GM23338 (cell line): Measurements from ENCODE around the gene MSL2. TPM values are rescaled to one million over a fixed set of nuclear protein-coding genes. Genes with fewer than 3 reads are reported as not detected.

Source experiments
- ATAC-seq: fragments of 200-7000 bp; cut with Tn5 transposase; 3 replicates; pipeline ENCODE4 v1.9.1; 2020
- DNase-seq: peaks from one replicate; pipeline ENCODE4 v3.0.0-alpha.2; 2015; ENCODE audit warnings: low spot score
- H2AFZ ChIP-seq: fragments of 200-600 bp; sonication (generic); 2 replicates; pipeline ENCODE4 v1.8.0; 2016; ENCODE audit warnings: antibody characterized with exemption, mild to moderate bottlenecking, moderate library complexity
- H3F3A ChIP-seq: fragments of 200-600 bp; sonication (generic); replicated peaks from 2 replicates; pipeline ENCODE4 v1.8.0; 2017; ENCODE audit warnings: antibody characterized with exemption, mixed run types, low read depth
- H3K27ac ChIP-seq: fragments of 200-600 bp; sonication (generic); 2 replicates; pipeline ENCODE4 v1.6.1; 2016; ENCODE audit warnings: low read depth
- H3K27me3 ChIP-seq: fragments of 200-600 bp; sonication (generic); 2 replicates; pipeline ENCODE4 v1.8.0; 2016; ENCODE audit warnings: mild to moderate bottlenecking, mixed run types, moderate library complexity; ENCODE audit not compliant: insufficient read depth
- H3K36me3 ChIP-seq: fragments of 200-600 bp; sonication (generic); 2 replicates; pipeline ENCODE4 v1.8.0; 2016; ENCODE audit warnings: mild to moderate bottlenecking; ENCODE audit not compliant: insufficient read depth
- H3K4me1 ChIP-seq: fragments of 200-600 bp; sonication (generic); 2 replicates; pipeline ENCODE4 v1.8.0; 2016; ENCODE audit warnings: mild to moderate bottlenecking, moderate library complexity; ENCODE audit not compliant: insufficient read depth
- H3K4me2 ChIP-seq: fragments of 200-600 bp; sonication (generic); 2 replicates; pipeline ENCODE4 v1.7.1; 2017; ENCODE audit warnings: mixed run types
- H3K4me3 ChIP-seq: fragments of 200-600 bp; sonication (generic); 2 replicates; pipeline ENCODE4 v1.6.1; 2016; ENCODE audit warnings: mixed run types
- H3K79me2 ChIP-seq: fragments of 200-600 bp; sonication (generic); replicated peaks from 2 replicates; pipeline ENCODE4 v1.8.0; 2017; ENCODE audit warnings: mild to moderate bottlenecking; ENCODE audit not compliant: insufficient read depth
- H3K9me2 ChIP-seq: fragments of 200-600 bp; sonication (generic); 2 replicates; pipeline ENCODE4 v1.8.0; 2017; ENCODE audit not compliant: insufficient read depth
- H4K20me1 ChIP-seq: fragments of 200-600 bp; sonication (generic); replicated peaks from 2 replicates; pipeline ENCODE4 v1.8.0; 2017; ENCODE audit warnings: mild to moderate bottlenecking; ENCODE audit not compliant: insufficient read depth
- H3K27ac Mint-ChIP-seq: 2 replicates; pipeline ENCODE4 v1.8.0; 2020; ENCODE audit warnings: inconsistent platforms, mild to moderate bottlenecking, moderate library complexity, mixed read lengths
- H3K27me3 Mint-ChIP-seq: 3 replicates; pipeline ENCODE4 v1.8.0; 2022; ENCODE audit warnings: low read depth, mild to moderate bottlenecking, moderate library complexity, mixed read lengths, inconsistent platforms; ENCODE audit not compliant: insufficient read depth, poor library complexity
- H3K36me3 Mint-ChIP-seq: 3 replicates; pipeline ENCODE4 v1.8.0; 2021; ENCODE audit warnings: low read depth, mild to moderate bottlenecking, inconsistent platforms, moderate library complexity, mixed read lengths
- H3K4me1 Mint-ChIP-seq: 3 replicates; pipeline ENCODE4 v1.8.0; 2020; ENCODE audit warnings: mild to moderate bottlenecking, inconsistent platforms, mixed read lengths
- H3K4me3 Mint-ChIP-seq: 3 replicates; pipeline ENCODE4 v1.8.0; 2021; ENCODE audit warnings: moderate library complexity, mild to moderate bottlenecking, inconsistent platforms, mixed read lengths
- H3K9me3 Mint-ChIP-seq: 3 replicates; pipeline ENCODE4 v1.8.0; 2020; ENCODE audit warnings: moderate library complexity, mild to moderate bottlenecking, inconsistent platforms, mixed read lengths
- CTCF ChIP-seq, 2 experiments: fragments of 200-600 bp in 1 of 2; sonication (generic) in 1 of 2; conservative IDR thresholded peaks; 2 replicates each; pipeline versions ENCODE4 v1.5.1 to v1.6.1; 2016 to 2017; ENCODE audit warnings: antibody characterized with exemption in 2 of 2, low read depth in 2 of 2, mild to moderate bottlenecking in 2 of 2, moderate library complexity in 1 of 2
- ETS1 ChIP-seq: IDR thresholded peaks from 2 replicates; pipeline ENCODE4 v1.6.1; 2016; ENCODE audit warnings: antibody characterized with exemption
- EZH2phosphoT487 ChIP-seq: fragments of 200-600 bp; sonication (generic); IDR thresholded peaks from one replicate; pipeline ENCODE4 v1.8.1; 2018; ENCODE audit warnings: antibody characterized with exemption; ENCODE audit not compliant: unreplicated experiment
- POLR2AphosphoS5 ChIP-seq: IDR thresholded peaks from 2 replicates; pipeline ENCODE4 v1.6.1; 2016; ENCODE audit warnings: antibody characterized with exemption, low read depth
- STAT1 ChIP-seq: IDR thresholded peaks from one replicate; pipeline ENCODE4 v1.6.1; 2016; ENCODE audit warnings: antibody characterized with exemption; ENCODE audit not compliant: unreplicated experiment
- ZNF114 ChIP-seq: fragments of 250-450 bp; sonication (Bioruptor Pico); IDR thresholded peaks from 2 replicates; pipeline ENCODE4 v1.5.0; 2020; ENCODE audit warnings: mild to moderate bottlenecking, moderate library complexity
- polyA plus RNA-seq: library from polyadenylated mRNA; unstranded; fragments of >200 nt; fragmentation: Nextera tagmentation; extraction: Ambion mirVana; gene quantifications from 2 replicates; pipeline ENCODE4 v1.2.1, GENCODE V29; 2016
- total RNA-seq: library from RNA; depleted of rRNA; stranded (reverse); fragments of >200 nt; shearing (Covaris generic); gene quantifications from 2 replicates; pipeline ENCODE4 v1.2.3, GENCODE V29; 2014
- TF ChIP-seq, protein P1 (sequence below): fragments of 250-450 bp; sonication (Bioruptor Pico); IDR thresholded peaks from 2 replicates; pipeline ENCODE4 v1.5.0; 2020; ENCODE audit warnings: mild to moderate bottlenecking, moderate library complexity

Gene MSL2
- total and polyA plus RNA-seq, 2 experiments from 2014 or later, result 7.5 to 50.6 TPM

DNA sequence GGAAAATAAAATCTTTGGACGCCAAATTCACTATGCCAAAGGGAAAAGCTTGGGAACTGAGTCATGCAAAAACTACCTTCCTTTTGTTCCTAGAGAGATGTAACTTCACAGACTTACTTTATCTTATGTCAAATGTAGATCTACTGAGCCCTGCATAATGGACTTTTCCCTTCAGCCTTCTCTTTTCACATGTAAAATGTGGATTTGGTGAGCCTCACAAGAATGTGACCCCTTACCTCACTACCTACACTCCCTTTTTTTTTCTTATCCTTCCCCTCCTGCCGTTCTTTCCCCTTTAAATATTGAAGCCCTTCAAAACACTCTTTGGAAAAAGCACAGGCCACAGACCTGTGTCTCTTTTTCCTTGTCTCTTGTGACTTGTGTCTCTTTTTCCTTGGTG lies 40.0 kb upstream of the MSL2 start (continued):
- TF ChIP-seq, protein P1, sequence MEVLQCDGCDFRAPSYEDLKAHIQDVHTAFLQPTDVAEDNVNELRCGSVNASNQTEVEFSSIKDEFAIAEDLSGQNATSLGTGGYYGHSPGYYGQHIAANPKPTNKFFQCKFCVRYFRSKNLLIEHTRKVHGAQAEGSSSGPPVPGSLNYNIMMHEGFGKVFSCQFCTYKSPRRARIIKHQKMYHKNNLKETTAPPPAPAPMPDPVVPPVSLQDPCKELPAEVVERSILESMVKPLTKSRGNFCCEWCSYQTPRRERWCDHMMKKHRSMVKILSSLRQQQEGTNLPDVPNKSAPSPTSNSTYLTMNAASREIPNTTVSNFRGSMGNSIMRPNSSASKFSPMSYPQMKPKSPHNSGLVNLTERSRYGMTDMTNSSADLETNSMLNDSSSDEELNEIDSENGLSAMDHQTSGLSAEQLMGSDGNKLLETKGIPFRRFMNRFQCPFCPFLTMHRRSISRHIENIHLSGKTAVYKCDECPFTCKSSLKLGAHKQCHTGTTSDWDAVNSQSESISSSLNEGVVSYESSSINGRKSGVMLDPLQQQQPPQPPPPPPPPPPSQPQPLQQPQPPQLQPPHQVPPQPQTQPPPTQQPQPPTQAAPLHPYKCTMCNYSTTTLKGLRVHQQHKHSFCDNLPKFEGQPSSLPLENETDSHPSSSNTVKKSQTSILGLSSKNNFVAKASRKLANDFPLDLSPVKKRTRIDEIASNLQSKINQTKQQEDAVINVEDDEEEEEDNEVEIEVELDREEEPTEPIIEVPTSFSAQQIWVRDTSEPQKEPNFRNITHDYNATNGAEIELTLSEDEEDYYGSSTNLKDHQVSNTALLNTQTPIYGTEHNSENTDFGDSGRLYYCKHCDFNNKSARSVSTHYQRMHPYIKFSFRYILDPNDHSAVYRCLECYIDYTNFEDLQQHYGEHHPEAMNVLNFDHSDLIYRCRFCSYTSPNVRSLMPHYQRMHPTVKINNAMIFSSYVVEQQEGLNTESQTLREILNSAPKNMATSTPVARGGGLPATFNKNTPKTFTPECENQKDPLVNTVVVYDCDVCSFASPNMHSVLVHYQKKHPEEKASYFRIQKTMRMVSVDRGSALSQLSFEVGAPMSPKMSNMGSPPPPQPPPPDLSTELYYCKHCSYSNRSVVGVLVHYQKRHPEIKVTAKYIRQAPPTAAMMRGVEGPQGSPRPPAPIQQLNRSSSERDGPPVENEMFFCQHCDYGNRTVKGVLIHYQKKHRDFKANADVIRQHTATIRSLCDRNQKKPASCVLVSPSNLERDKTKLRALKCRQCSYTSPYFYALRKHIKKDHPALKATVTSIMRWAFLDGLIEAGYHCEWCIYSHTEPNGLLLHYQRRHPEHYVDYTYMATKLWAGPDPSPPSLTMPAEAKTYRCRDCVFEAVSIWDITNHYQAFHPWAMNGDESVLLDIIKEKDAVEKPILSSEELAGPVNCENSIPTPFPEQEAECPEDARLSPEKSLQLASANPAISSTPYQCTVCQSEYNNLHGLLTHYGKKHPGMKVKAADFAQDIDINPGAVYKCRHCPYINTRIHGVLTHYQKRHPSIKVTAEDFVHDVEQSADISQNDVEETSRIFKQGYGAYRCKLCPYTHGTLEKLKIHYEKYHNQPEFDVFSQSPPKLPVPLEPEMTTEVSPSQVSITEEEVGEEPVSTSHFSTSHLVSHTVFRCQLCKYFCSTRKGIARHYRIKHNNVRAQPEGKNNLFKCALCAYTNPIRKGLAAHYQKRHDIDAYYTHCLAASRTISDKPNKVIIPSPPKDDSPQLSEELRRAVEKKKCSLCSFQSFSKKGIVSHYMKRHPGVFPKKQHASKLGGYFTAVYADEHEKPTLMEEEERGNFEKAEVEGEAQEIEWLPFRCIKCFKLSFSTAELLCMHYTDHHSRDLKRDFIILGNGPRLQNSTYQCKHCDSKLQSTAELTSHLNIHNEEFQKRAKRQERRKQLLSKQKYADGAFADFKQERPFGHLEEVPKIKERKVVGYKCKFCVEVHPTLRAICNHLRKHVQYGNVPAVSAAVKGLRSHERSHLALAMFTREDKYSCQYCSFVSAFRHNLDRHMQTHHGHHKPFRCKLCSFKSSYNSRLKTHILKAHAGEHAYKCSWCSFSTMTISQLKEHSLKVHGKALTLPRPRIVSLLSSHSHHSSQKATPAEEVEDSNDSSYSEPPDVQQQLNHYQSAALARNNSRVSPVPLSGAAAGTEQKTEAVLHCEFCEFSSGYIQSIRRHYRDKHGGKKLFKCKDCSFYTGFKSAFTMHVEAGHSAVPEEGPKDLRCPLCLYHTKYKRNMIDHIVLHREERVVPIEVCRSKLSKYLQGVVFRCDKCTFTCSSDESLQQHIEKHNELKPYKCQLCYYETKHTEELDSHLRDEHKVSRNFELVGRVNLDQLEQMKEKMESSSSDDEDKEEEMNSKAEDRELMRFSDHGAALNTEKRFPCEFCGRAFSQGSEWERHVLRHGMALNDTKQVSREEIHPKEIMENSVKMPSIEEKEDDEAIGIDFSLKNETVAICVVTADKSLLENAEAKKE (CRISPR knock-in tag), result no peak
- no peak for TF ChIP-seq ZNF114 (CRISPR knock-in tag)
- TF ChIP-seq POLR2AphosphoS5, result no peak

- Histone ChIP-seq H3F3A (no peaks in the 10 kb centered on the region), H2AFZ (0 out of 2 replicates have a peak overlapping the region, but pooled peaks have one; percentile 9), H4K20me1 (no peaks in the 10 kb centered on the region), H3K9me2 (no peaks in the 10 kb centered on the region; the same call in 1 of the 2 replicates), H3K4me1 (peaks cover 10% of the 10 kb centered on the region), H3K27me3 (0 out of 2 replicates have a peak, but pooled peaks cover 4% of the 10 kb centered on the region), H3K36me3 (no peaks in the 10 kb centered on the region), H3K4me2 (no peak overlapping the region), H3K27ac (no peak overlapping the region), H3K4me3 (no peak overlapping the region), H3K79me2 (no peaks in the 10 kb centered on the region)
- Mint-ChIP-seq H3K4me1 (peaks cover 24% of the 10 kb centered on the region), H3K27me3 (peaks cover 11% of the 10 kb centered on the region), H3K27ac (no peak overlapping the region), H3K36me3 (no peaks in the 10 kb centered on the region), H3K4me3 (no peak overlapping the region), H3K9me3 (no peaks in the 10 kb centered on the region)
- DNase-seq (no peak), ATAC-seq (no peak)
- TF ChIP-seq ETS1, result no peak
- TF ChIP-seq, protein P1 (CRISPR knock-in tag), result no peak
- no peak for TF ChIP-seq EZH2phosphoT487
- TF ChIP-seq STAT1, result no peak
- no peak for TF ChIP-seq CTCF (conservative IDR thresholded peaks at IDR 0.05; ENCODE audit: low read depth in 2 of 2)
Observed at GRCh38 chr3:136235545-136235944, 39.4 kb upstream of the MSL2 start.
